HCT116 (cell line): Measurements from ENCODE around the gene DEXI. TPM values are rescaled to one million over a fixed set of nuclear protein-coding genes. Genes with fewer than 3 reads are reported as not detected.

Source experiments
- ATAC-seq: fragments of 200-7000 bp; cut with Tn5 transposase; 2 replicates; pipeline ENCODE4 v1.9.1; 2020; ENCODE audit warnings: mild to moderate bottlenecking, moderate library complexity
- BruUV-seq: library from RNA; stranded (reverse); fragments of 400-500 nt; replicated peaks from 2 replicates; lab custom pipeline; 2021; lab: Mats Ljungman, UMichigan
- CTCF ChIA-PET: fragments of 300-600 bp; sonication (Branson Sonifier 250); formaldehyde crosslinking; loops from one replicate; lab custom pipeline; 2021; ENCODE audit warnings: antibody characterized with exemption; lab: Charles Lee
- POLR2A ChIA-PET: fragments of 300-600, 350-600 bp; sonication (Branson Sonifier 250); formaldehyde crosslinking; loops from one replicate; lab custom pipeline; 2021; ENCODE audit warnings: antibody characterized with exemption; lab: Charles Lee
- RAD21 ChIA-PET, 2 experiments: fragments of 300-600 bp; sonication (Branson Sonifier 250); formaldehyde crosslinking; loops; one replicate each; lab custom pipeline; 2023; ENCODE audit warnings: low total read pairs in 2 of 2; ENCODE audit not compliant: uncharacterized antibody in 2 of 2, unreplicated experiment in 2 of 2, low non-redundant PET in 1 of 2; lab: Charles Lee
- DNase-seq: peaks from one replicate; pipeline ENCODE4 v3.0.0-alpha.2; 2010; ENCODE audit warnings: low read depth, low spot score
- H2AFZ ChIP-seq: fragments of 200-600 bp; shearing (Covaris generic), sonication (generic); 2 replicates; pipeline ENCODE4 v1.6.1; 2017; ENCODE audit warnings: low read depth, mixed run types, mixed read lengths, antibody characterized with exemption, low read length; ENCODE audit not compliant: poor library complexity, severe bottlenecking
- H3K27ac ChIP-seq: 2 replicates; pipeline ENCODE4 v1.5.1; 2012; ENCODE audit warnings: low read depth, low read length
- H3K27me3 ChIP-seq: fragments of 200-600 bp; sonication (generic); 2 replicates; pipeline ENCODE4 v1.6.1; 2016; ENCODE audit warnings: mixed run types, low read length, mixed read lengths; ENCODE audit not compliant: insufficient read depth
- H3K36me3 ChIP-seq, 2 experiments: fragments of 200-500 bp in 1 of 2; fragments of 200-600 bp in 1 of 2; sonication (Bioruptor generic) in 1 of 2; sonication (generic) in 1 of 2; 2 replicates each; pipeline versions ENCODE4 v1.5.1 to v1.6.1; 2014 to 2016; ENCODE audit warnings: low read length in 2 of 2, inconsistent platforms in 1 of 2, mixed read lengths in 1 of 2, mixed run types in 1 of 2; ENCODE audit not compliant: insufficient read depth in 2 of 2, control insufficient read depth in 1 of 2
- H3K4me1 ChIP-seq, 2 experiments: fragments of 200-600 bp in 1 of 2; sonication (generic) in 1 of 2; 2 replicates each; pipeline versions ENCODE4 v1.5.1 to v1.6.1; 2012 to 2017; ENCODE audit warnings: low read length in 2 of 2, inconsistent platforms in 1 of 2, mild to moderate bottlenecking in 1 of 2, mixed read lengths in 1 of 2, mixed run types in 1 of 2, moderate library complexity in 1 of 2; ENCODE audit not compliant: insufficient read depth in 2 of 2, control insufficient read depth in 1 of 2
- H3K4me2 ChIP-seq: fragments of 200-600 bp; sonication (generic); 2 replicates; pipeline ENCODE4 v1.6.1; 2017; ENCODE audit warnings: mixed run types, low read length, mixed read lengths
- H3K4me3 ChIP-seq, 2 experiments: fragments of 200-600 bp in 1 of 2; sonication (generic) in 1 of 2; replicated peaks in 1 of 2; 2 replicates each; pipeline ENCODE4 v1.5.1; 2011 to 2016; ENCODE audit warnings: low read length in 2 of 2, control low read depth in 1 of 2, low read depth in 1 of 2, mild to moderate bottlenecking in 1 of 2, mixed read lengths in 1 of 2, mixed run types in 1 of 2
- H3K79me2 ChIP-seq: fragments of 200-600 bp; sonication (generic); 2 replicates; pipeline ENCODE4 v1.6.1; 2017; ENCODE audit warnings: mild to moderate bottlenecking, mixed run types, low read length, moderate library complexity, mixed read lengths; ENCODE audit not compliant: insufficient read depth
- H3K9ac ChIP-seq: fragments of 200-600 bp; sonication (generic); 2 replicates; pipeline ENCODE4 v1.6.1; 2016; ENCODE audit warnings: low read length, mixed read lengths
- H3K9me2 ChIP-seq: fragments of 200-600 bp; sonication (generic), shearing (Covaris generic); 2 replicates; pipeline ENCODE4 v1.6.1; 2017; ENCODE audit warnings: mixed run types, mild to moderate bottlenecking, moderate library complexity; ENCODE audit not compliant: insufficient read depth
- H3K9me3 ChIP-seq, 2 experiments: fragments of 200-500 bp in 1 of 2; fragments of 200-600 bp in 1 of 2; sonication (Bioruptor generic) in 1 of 2; sonication (generic) in 1 of 2; 2 replicates each; pipeline ENCODE4 v1.6.1; 2014 to 2017; ENCODE audit warnings: low read length in 2 of 2, mixed read lengths in 2 of 2, inconsistent platforms in 1 of 2, low read depth in 1 of 2, mild to moderate bottlenecking in 1 of 2, mixed run types in 1 of 2, moderate library complexity in 1 of 2; ENCODE audit not compliant: control insufficient read depth in 1 of 2, insufficient read depth in 1 of 2
- H4K20me1 ChIP-seq: fragments of 200-600 bp; sonication (generic), shearing (Covaris generic); 2 replicates; pipeline ENCODE4 v1.6.1; 2017; ENCODE audit warnings: mixed run types, mild to moderate bottlenecking, moderate library complexity; ENCODE audit not compliant: insufficient read depth
- ATF3 ChIP-seq: IDR thresholded peaks from 2 replicates; pipeline ENCODE4 v1.6.1; 2012
- CEBPB ChIP-seq: IDR thresholded peaks from 2 replicates; pipeline ENCODE4 v1.6.1; 2012; ENCODE audit warnings: low read depth
- EGR1 ChIP-seq: IDR thresholded peaks from 2 replicates; pipeline ENCODE4 v1.6.1; 2012; ENCODE audit warnings: low read depth
- ELF1 ChIP-seq: IDR thresholded peaks from 2 replicates; pipeline ENCODE4 v1.6.1; 2012; ENCODE audit warnings: low read depth, borderline replicate concordance
- EZH2phosphoT487 ChIP-seq: fragments of 200-600 bp; IDR thresholded peaks from 2 replicates; pipeline ENCODE4 v1.6.1; 2018; ENCODE audit warnings: antibody characterized with exemption, borderline replicate concordance
- FOSL1 ChIP-seq: IDR thresholded peaks from 2 replicates; pipeline ENCODE4 v1.6.1; 2012; ENCODE audit warnings: low read depth
- JUND ChIP-seq: IDR thresholded peaks from 2 replicates; pipeline ENCODE4 v1.6.1; 2012
- POLR2A ChIP-seq: IDR thresholded peaks from 2 replicates; pipeline ENCODE4 v1.7.0; 2011; ENCODE audit warnings: borderline replicate concordance; ENCODE audit not compliant: insufficient read depth, insufficient read length; ENCODE audit errors: extremely low read depth
- RAD21 ChIP-seq: IDR thresholded peaks from 2 replicates; pipeline ENCODE4 v1.6.1; 2012; ENCODE audit warnings: low read depth, mild to moderate bottlenecking
- TCF7L2 ChIP-seq: IDR thresholded peaks from 2 replicates; pipeline ENCODE4 v1.7.0; 2011; ENCODE audit warnings: borderline replicate concordance, inconsistent platforms; ENCODE audit not compliant: insufficient read depth, insufficient read length; ENCODE audit errors: extremely low read depth
- ZBTB33 ChIP-seq: IDR thresholded peaks from 2 replicates; pipeline ENCODE4 v1.6.1; 2011; ENCODE audit warnings: mild to moderate bottlenecking, low read length, moderate library complexity; ENCODE audit not compliant: insufficient replicate concordance; ENCODE audit errors: extremely low read depth
- intact Hi-C: fragments of 100-400 bp; cut with micrococcal nuclease; formaldehyde crosslinking; loops from 2 replicates; pipeline ENCODE4 v1.10.0; 2022
- total RNA-seq: library from RNA; stranded (reverse); gene quantifications from one replicate; pipeline ENCODE4 v1.2.1, GENCODE V29; 2021; ENCODE audit not compliant: unreplicated experiment
- TF ChIP-seq, protein P1 (sequence below), 3 experiments: fragments of 200-600 bp in 1 of 3; sonication (generic) in 1 of 3; IDR thresholded peaks in 2 of 3; conservative IDR thresholded peaks in 1 of 3; 2 replicates each; pipeline ENCODE4 v1.5.1; 2012 to 2017; ENCODE audit warnings: low read depth in 2 of 3, low read length in 2 of 3, antibody characterized with exemption in 1 of 3, borderline replicate concordance in 1 of 3, control low read depth in 1 of 3, mild to moderate bottlenecking in 1 of 3, mixed read lengths in 1 of 3, mixed run types in 1 of 3, moderate library complexity in 1 of 3; ENCODE audit not compliant: insufficient read depth in 1 of 3

DEXI gene
- total RNA-seq, 1 experiment from 2014 or later, result 37.8 TPM

DNA sequence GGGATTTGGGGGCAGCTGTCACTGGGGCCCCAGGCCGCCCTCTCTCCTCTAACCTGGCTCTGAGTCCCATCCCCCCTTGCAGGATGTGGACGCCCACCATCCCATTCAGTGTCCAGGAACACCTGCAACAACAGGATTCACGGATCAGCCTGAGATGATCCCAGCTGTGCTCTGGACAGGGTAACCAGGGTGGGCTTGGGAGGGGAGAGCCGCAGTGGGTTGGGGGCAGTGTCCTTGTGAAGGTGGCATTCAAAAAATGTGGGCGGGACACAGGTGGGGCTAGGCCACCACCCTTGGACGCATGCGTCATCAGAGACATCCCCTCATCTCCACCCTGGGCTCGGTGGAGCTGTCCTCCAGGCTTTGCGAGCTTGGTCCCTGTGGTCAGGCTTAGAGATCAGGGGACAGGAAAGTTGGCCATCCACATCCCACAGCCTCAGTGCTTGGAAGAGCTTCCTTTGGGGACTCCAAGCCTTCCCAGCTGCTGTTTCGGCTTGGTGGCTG lies 19.1 kb downstream of the DEXI start:
- Histone ChIP-seq H3K4me3 (no peak overlapping the region), H3K4me2 (no peak overlapping the region), H3K4me1 (peaks cover 4 to 27% of the 10 kb centered on the region in 2 experiments; a peak in 3 of 4 replicates), H3K9me3 (no peaks in the 10 kb centered on the region), H3K27ac (no peak overlapping the region), H2AFZ (no peak overlapping the region), H3K36me3 (peaks cover 5% of the 10 kb centered on the region in 2 experiments; a peak in 3 of 4 replicates), H4K20me1 (no peaks in the 10 kb centered on the region), H3K9ac (no peak overlapping the region), H3K9me2 (no peaks in the 10 kb centered on the region), H3K79me2 (no peaks in the 10 kb centered on the region), H3K27me3 (no peaks in the 10 kb centered on the region)
- intact Hi-C loops, result no loop called here
- BruUV-seq, result no TSS peak
- RAD21 ChIA-PET, result interaction anchor here in 1 of 2 experiments (0.6 kb wide), 1 partner anchor 41 kb away, joined by 3 read pairs; no protein-coding TSS in a partner anchor
- CTCF ChIA-PET, result no interaction called here
- no peak for ATAC-seq
- POLR2A ChIA-PET, result no interaction called here
- TF ChIP-seq EZH2phosphoT487 (no peak), POLR2A (no peak), ZBTB33 (no peak), CEBPB (no peak), ELF1 (no peak), JUND (no peak), RAD21 (no peak), TCF7L2 (no peak), ATF3 (no peak), FOSL1 (no peak), EGR1 (no peak)
- TF ChIP-seq, protein P1, sequence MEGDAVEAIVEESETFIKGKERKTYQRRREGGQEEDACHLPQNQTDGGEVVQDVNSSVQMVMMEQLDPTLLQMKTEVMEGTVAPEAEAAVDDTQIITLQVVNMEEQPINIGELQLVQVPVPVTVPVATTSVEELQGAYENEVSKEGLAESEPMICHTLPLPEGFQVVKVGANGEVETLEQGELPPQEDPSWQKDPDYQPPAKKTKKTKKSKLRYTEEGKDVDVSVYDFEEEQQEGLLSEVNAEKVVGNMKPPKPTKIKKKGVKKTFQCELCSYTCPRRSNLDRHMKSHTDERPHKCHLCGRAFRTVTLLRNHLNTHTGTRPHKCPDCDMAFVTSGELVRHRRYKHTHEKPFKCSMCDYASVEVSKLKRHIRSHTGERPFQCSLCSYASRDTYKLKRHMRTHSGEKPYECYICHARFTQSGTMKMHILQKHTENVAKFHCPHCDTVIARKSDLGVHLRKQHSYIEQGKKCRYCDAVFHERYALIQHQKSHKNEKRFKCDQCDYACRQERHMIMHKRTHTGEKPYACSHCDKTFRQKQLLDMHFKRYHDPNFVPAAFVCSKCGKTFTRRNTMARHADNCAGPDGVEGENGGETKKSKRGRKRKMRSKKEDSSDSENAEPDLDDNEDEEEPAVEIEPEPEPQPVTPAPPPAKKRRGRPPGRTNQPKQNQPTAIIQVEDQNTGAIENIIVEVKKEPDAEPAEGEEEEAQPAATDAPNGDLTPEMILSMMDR (IDR thresholded peaks at IDR 0.05 in 2 of 3, conservative IDR thresholded peaks at IDR 0.05 in 1 of 3; ENCODE audit: borderline replicate concordance in 1 of 3, insufficient read depth in 1 of 3, low read depth in 2 of 3, low read length in 2 of 3), result no peak
- DNase-seq, result no peak
